H1 (cell line): ENCODE data around the gene CD226. TPM values are rescaled to one million over a fixed set of nuclear protein-coding genes. Genes with fewer than 3 reads are reported as not detected.

Experiments used
- CBX8 ChIP-seq: fragments of 300-800, 300-1000 bp; sonication (generic); IDR thresholded peaks from 2 replicates; pipeline ENCODE4 v1.7.1; 2016; ENCODE audit warnings: low read depth, low read length, borderline replicate concordance
- CEBPB ChIP-seq: IDR thresholded peaks from 2 replicates; pipeline ENCODE4 v1.6.1; 2012; ENCODE audit warnings: low read depth, low read length
- RFX5 ChIP-seq: IDR thresholded peaks from 2 replicates; pipeline ENCODE4 v1.6.1; 2011; ENCODE audit warnings: low read depth, low read length, improper control_type of control experiment, borderline replicate concordance
- RNF2 ChIP-seq: fragments of 200-900, 300-1000 bp; sonication (generic); IDR thresholded peaks from 2 replicates; pipeline ENCODE4 v1.7.1; 2016; ENCODE audit warnings: borderline replicate concordance, low read depth, mild to moderate bottlenecking, antibody characterized with exemption, low read length; ENCODE audit not compliant: poor library complexity, severe bottlenecking; ENCODE audit errors: missing control alignments
- SUZ12 ChIP-seq: fragments of 200-600 bp; sonication (generic); IDR thresholded peaks from 2 replicates; pipeline ENCODE4 v1.6.1; 2012; ENCODE audit warnings: mild to moderate bottlenecking, inconsistent platforms, low read length, moderate library complexity, mixed read lengths
- polyA plus RNA-seq, 7 experiments: library from polyadenylated mRNA; depleted of rRNA in 3 of 7; stranded (reverse) in 5 of 7; unstranded in 2 of 7; fragments of >200 nt in 5 of 7; fragments of 200-250 nt in 2 of 7; gene quantifications; 1 replicate in 5 of 7; 2 replicates in 1 of 7; 4 replicates in 1 of 7; pipeline versions ENCODE4 v1.2.1 to v1.2.3, GENCODE V29; 2011 to 2013; ENCODE audit warnings: missing spikeins in 2 of 7, mixed read lengths in 2 of 7
- total RNA-seq: library from RNA; stranded (reverse); fragmentation: NEBNext Ultra II Directional; extraction: Animal tissue kit (Norgen Biotek cat#: 25700); gene quantifications from 2 replicates; pipeline ENCODE4 v1.2.1, GENCODE V29; 2021
- TF ChIP-seq, protein P1 (sequence below): fragments of 300-600 bp; sonication (generic); IDR thresholded peaks from 2 replicates; pipeline ENCODE4 v1.7.1; 2012; ENCODE audit warnings: low read length, moderate library complexity, mild to moderate bottlenecking, inconsistent platforms; ENCODE audit not compliant: insufficient replicate concordance

Gene CD226
- total and polyA plus RNA-seq, 2 of the 8 experiments (the other 6 are each of a cell fraction or from before 2014, with no cell fraction given): not detected

DNA sequence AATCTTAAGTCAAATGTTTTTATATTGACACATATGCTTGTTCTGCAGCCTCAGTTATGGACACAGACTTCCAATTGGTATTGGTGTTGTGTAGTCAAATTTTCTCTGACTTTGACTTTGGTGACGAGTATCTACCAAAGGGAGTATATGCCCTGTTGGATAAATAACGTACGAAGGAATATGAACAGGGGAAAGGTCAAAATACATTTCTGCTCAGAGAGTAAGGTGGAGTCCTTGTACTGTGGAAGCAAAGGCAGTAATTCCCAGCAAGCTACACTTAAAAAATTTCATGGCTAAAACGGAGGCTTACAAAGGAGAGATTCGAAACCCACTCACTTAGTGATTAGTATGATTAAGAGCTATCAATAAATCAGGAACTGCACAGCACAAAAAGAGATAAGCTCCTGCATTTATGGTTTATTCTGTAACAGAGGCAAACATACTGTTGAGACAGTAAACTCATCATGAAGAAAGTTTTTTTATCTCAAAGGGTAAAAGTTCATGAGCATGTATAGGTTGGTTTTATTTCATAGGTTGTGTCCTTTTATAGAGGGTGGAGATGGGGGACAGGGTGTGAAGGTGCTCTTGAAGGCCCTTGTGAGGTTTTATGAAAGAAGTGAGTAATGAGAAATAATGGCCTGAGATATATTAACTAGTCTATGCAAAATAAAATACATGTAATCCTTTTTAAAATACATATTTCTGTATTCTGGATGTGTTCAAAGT, 142.7 kb downstream of the CD226 start (continued):
- TF ChIP-seq, protein P1, sequence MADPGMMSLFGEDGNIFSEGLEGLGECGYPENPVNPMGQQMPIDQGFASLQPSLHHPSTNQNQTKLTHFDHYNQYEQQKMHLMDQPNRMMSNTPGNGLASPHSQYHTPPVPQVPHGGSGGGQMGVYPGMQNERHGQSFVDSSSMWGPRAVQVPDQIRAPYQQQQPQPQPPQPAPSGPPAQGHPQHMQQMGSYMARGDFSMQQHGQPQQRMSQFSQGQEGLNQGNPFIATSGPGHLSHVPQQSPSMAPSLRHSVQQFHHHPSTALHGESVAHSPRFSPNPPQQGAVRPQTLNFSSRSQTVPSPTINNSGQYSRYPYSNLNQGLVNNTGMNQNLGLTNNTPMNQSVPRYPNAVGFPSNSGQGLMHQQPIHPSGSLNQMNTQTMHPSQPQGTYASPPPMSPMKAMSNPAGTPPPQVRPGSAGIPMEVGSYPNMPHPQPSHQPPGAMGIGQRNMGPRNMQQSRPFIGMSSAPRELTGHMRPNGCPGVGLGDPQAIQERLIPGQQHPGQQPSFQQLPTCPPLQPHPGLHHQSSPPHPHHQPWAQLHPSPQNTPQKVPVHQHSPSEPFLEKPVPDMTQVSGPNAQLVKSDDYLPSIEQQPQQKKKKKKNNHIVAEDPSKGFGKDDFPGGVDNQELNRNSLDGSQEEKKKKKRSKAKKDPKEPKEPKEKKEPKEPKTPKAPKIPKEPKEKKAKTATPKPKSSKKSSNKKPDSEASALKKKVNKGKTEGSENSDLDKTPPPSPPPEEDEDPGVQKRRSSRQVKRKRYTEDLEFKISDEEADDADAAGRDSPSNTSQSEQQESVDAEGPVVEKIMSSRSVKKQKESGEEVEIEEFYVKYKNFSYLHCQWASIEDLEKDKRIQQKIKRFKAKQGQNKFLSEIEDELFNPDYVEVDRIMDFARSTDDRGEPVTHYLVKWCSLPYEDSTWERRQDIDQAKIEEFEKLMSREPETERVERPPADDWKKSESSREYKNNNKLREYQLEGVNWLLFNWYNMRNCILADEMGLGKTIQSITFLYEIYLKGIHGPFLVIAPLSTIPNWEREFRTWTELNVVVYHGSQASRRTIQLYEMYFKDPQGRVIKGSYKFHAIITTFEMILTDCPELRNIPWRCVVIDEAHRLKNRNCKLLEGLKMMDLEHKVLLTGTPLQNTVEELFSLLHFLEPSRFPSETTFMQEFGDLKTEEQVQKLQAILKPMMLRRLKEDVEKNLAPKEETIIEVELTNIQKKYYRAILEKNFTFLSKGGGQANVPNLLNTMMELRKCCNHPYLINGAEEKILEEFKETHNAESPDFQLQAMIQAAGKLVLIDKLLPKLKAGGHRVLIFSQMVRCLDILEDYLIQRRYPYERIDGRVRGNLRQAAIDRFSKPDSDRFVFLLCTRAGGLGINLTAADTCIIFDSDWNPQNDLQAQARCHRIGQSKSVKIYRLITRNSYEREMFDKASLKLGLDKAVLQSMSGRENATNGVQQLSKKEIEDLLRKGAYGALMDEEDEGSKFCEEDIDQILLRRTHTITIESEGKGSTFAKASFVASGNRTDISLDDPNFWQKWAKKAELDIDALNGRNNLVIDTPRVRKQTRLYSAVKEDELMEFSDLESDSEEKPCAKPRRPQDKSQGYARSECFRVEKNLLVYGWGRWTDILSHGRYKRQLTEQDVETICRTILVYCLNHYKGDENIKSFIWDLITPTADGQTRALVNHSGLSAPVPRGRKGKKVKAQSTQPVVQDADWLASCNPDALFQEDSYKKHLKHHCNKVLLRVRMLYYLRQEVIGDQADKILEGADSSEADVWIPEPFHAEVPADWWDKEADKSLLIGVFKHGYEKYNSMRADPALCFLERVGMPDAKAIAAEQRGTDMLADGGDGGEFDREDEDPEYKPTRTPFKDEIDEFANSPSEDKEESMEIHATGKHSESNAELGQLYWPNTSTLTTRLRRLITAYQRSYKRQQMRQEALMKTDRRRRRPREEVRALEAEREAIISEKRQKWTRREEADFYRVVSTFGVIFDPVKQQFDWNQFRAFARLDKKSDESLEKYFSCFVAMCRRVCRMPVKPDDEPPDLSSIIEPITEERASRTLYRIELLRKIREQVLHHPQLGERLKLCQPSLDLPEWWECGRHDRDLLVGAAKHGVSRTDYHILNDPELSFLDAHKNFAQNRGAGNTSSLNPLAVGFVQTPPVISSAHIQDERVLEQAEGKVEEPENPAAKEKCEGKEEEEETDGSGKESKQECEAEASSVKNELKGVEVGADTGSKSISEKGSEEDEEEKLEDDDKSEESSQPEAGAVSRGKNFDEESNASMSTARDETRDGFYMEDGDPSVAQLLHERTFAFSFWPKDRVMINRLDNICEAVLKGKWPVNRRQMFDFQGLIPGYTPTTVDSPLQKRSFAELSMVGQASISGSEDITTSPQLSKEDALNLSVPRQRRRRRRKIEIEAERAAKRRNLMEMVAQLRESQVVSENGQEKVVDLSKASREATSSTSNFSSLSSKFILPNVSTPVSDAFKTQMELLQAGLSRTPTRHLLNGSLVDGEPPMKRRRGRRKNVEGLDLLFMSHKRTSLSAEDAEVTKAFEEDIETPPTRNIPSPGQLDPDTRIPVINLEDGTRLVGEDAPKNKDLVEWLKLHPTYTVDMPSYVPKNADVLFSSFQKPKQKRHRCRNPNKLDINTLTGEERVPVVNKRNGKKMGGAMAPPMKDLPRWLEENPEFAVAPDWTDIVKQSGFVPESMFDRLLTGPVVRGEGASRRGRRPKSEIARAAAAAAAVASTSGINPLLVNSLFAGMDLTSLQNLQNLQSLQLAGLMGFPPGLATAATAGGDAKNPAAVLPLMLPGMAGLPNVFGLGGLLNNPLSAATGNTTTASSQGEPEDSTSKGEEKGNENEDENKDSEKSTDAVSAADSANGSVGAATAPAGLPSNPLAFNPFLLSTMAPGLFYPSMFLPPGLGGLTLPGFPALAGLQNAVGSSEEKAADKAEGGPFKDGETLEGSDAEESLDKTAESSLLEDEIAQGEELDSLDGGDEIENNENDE: no peak
- TF ChIP-seq RFX5: no peak
- TF ChIP-seq CEBPB: no peak
- no peak for TF ChIP-seq CBX8
- TF ChIP-seq SUZ12: no peak
- TF ChIP-seq RNF2: no peak
